Esophagus squamous epithelium (tissue), 4 donors: ENCODE data around the gene ENOX2.

Source experiments
- CTCF ChIP-seq, 6 experiments: fragments of 450-650 bp in 4 of 6; fragments of 200-600 bp in 2 of 6; sonication (generic) in 2 of 6; IDR thresholded peaks; one replicate each; pipeline ENCODE4 v1.5.1; 2016 to 2019; ENCODE audit warnings: antibody characterized with exemption in 6 of 6, mild to moderate bottlenecking in 4 of 6, moderate library complexity in 4 of 6
- POLR2A ChIP-seq, 4 donors: fragments of 450-650 bp; IDR thresholded peaks; one replicate each; pipeline ENCODE4 v1.6.1; 2017; ENCODE audit warnings: antibody characterized with exemption in 4 of 4, mild to moderate bottlenecking in 4 of 4, moderate library complexity in 3 of 4

- TF ChIP-seq CTCF (IDR thresholded peaks at IDR 0.05) (no peak), POLR2A (IDR thresholded peaks at IDR 0.05) (no peak)
These were observed 202.4 kb downstream of the ENOX2 start for GRCh38 chrX:130700629-130701028.
